Measurements from ENCODE around the gene CCDC9B.
A peak's percentile ranks its signal among the peaks of the same experiment; 100 is the strongest.

The CCDC9B gene

DNA sequence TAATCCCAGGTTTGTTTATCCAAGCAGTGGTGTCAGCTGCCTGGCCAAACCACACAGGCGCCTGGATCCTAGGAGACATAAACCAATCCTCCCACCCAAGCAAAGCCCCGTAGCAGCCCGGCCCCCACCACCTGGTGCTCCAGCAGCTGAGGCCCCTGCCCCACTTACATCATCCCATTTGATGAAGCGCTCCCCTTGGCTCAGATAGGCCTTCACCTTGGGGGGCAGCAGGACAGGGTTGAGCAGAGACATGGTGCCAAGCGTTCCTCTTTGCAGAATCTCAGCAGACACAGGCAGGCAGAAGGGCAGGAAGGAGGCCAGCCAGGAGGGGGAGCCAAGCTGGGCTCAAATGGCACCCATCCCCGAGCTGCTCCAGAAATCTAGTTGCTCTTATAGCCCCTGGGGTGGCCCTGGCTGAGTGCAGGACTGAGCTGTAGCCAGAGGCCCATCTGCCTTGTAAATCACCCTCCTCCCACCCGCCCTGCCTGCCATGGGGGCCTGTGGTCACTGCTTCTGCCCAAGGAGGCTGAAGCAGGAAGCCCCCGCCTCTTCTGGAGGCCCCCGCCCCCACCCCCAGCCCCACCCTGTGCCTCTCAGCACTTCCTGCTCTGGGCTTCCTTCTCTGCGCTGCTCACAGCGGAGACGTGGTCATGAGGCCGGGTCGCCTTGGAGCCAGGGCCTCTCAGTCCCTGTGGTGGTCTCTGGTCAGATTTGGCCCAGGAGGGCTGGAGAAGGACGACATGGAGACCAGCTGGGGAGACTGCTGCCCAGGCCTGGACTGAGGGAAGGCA is 33.1 kb downstream of the CCDC9B start, which contains the start of gene PLCB2:
Gene PLCB2 (minus strand): TSS at position 515 of the 791 bp plus-strand sequence. CDS start 263 bp downstream, at position 252.
- TF ChIP-seq, protein P1, sequence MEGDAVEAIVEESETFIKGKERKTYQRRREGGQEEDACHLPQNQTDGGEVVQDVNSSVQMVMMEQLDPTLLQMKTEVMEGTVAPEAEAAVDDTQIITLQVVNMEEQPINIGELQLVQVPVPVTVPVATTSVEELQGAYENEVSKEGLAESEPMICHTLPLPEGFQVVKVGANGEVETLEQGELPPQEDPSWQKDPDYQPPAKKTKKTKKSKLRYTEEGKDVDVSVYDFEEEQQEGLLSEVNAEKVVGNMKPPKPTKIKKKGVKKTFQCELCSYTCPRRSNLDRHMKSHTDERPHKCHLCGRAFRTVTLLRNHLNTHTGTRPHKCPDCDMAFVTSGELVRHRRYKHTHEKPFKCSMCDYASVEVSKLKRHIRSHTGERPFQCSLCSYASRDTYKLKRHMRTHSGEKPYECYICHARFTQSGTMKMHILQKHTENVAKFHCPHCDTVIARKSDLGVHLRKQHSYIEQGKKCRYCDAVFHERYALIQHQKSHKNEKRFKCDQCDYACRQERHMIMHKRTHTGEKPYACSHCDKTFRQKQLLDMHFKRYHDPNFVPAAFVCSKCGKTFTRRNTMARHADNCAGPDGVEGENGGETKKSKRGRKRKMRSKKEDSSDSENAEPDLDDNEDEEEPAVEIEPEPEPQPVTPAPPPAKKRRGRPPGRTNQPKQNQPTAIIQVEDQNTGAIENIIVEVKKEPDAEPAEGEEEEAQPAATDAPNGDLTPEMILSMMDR (IDR thresholded peaks at IDR 0.05; ENCODE audit: control insufficient read depth, extremely low read depth, insufficient read depth): peak; percentile 16; the same call in 1 of the 2 replicates
- DNase-seq (ENCODE audit: low read depth): no peak
- no peak within 1 kb of the TSS for H3K4me3 ChIP-seq (ENCODE audit: low read depth, low read length)

DNA sequence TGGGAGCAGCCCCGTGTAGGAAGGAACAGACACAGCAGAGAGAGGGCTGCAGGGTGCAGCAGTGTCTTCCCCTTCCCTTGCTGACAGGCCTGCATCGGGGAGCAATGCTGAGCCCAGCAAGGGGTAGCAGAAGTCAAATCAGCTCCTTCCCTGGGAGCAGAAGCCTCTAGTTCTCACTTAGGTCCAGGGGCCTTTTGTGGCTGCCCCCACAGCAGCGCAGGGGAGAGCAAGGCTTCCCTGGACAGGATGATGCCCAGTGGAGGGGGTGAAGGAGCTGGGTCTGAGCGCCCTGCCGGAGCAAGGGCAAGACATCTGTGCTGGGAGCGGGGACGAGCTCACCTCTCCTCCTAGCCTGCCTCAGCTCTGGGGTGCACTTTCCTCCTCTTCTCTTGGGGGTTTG is 33.8 kb downstream of the CCDC9B start:
- H3K4me3 ChIP-seq (ENCODE audit: low read depth, low read length): no peak overlapping the region
- no peak for DNase-seq (ENCODE audit: low read depth)

DNA sequence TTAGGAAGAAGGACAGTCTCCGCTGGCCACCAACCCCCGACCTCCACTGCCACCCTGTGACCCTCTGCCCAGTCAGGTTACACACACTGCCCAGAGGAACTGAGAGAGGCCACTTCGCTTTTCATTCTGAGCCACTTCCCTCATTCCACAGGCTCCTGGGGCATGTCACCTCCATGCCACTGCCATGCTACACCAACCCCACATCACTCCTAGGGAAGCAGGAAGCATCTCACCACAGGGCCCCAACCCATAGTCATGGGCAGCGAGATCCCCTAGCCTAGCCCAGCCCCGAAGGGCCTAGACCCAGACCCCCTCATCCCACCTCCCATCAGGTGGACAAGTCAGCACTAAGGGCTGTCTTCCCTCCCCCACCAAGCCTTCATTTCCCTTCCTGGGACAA is 34.4 kb downstream of the CCDC9B start:
- TF ChIP-seq, protein P1 (IDR thresholded peaks at IDR 0.05; ENCODE audit: control insufficient read depth, extremely low read depth, insufficient read depth): no peak
- no peak overlapping the region for H3K4me3 ChIP-seq (ENCODE audit: low read depth, low read length)
- no peak for DNase-seq (ENCODE audit: low read depth)

More for the DNA sequence above, 33.8 kb downstream of the CCDC9B start:
- TF ChIP-seq, protein P1 (IDR thresholded peaks at IDR 0.05; ENCODE audit: control insufficient read depth, extremely low read depth, insufficient read depth): no peak

DNA sequence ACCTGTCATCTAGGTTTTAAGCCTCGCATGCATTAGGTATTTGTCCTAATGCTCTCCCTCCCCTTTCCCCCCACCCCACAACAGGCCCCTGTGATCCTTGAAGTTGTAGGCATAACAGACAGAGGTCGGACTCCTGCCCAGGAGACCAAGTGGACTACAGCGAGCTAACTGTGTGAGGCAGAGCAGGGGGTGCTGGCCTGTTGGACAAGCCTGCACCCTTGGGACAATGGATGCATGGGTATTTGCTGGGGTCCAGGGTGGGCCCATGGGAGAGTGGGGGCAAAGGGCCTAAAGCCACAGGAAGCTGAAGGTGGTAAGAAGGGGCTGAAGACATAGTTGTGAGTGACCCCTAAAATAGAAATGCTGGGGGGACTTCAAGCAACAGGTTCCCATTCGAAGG is 35.5 kb downstream of the CCDC9B start:
- DNase-seq (ENCODE audit: low read depth): no peak
- H3K4me3 ChIP-seq (ENCODE audit: low read depth, low read length): no peak overlapping the region

DNA sequence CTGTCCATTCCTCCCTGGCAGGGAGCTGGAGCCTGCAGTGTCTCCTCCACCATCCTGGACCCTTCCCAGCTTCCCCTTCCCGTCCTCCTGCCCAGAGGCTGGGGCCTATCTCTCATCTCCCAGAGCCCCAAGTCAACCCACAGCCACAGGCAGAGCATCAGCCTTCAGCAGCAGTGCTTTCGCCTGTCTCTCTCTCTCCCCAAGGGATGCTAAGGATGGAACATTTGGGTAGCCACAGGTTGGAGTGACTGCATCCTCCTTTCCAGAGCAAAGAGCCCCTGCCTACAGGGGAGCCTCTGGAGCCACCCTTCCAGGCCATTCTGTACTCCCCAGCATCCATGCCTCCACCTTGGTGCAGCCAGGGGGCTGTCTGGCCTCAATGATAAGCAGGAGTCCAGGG is 37.2 kb downstream of the CCDC9B start:
- no peak overlapping the region for H3K4me3 ChIP-seq (ENCODE audit: low read depth, low read length)
- DNase-seq (ENCODE audit: low read depth): no peak
- TF ChIP-seq, protein P1 (IDR thresholded peaks at IDR 0.05; ENCODE audit: control insufficient read depth, extremely low read depth, insufficient read depth): no peak

More for the DNA sequence above, 35.5 kb downstream of the CCDC9B start:
- TF ChIP-seq, protein P1 (IDR thresholded peaks at IDR 0.05; ENCODE audit: control insufficient read depth, extremely low read depth, insufficient read depth): no peak

DNA sequence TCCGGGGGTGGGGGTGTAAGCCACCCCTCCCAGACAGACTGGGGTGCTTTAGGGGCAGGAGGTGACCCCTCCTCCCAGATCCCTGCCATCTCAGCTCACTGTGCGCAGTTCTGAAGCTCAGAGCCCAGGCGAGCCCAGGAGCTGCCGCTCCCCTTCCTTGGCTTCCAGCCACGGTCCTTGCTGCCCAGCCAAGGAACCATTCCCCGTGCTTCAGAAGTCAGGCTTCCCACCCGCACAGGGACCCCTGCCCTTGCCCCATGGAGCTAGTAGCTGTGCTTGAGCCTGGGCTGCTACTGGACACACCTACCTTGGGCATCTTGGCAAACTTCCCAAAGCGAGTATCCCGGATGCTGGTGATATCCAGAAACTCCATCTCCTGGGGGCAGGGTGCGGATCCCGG is 37.8 kb downstream of the CCDC9B start:
- DNase-seq (ENCODE audit: low read depth): no peak
- TF ChIP-seq, protein P1 (IDR thresholded peaks at IDR 0.05; ENCODE audit: control insufficient read depth, extremely low read depth, insufficient read depth): no peak
- no peak overlapping the region for H3K4me3 ChIP-seq (ENCODE audit: low read depth, low read length)
